ENCODE measurements around the gene SCUBE2.
"Not testable (repeated sequence)": the region's sequence is repeated elsewhere in the genome, so short reads cannot be mapped to it uniquely, and the experiment has no call there.

The SCUBE2 gene

DNA sequence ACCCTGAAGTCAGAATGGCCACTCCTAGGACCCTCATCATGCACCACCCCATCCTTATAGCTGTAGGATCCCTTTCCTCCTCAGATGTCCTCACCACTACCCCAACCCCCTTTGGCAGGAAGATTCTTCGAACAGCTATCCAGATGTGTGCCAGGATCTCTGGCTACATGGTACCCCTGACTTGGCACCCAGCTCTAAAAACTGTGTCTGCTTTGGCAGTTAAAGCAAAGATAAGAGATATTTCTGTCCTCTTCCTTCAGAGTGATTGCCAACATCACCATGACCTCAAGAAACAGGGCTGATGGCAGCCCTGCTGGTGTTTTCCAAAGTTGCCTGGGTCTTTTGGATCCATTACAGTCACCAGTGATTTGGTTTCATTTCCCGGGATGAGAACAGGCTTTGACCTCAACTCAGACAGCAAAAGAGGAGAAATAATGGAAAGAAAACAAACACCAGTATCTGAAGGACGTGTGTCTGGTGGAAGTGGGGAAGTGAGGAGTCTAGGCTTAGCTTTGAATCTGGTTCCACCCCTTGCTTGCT is 83.3 kb downstream of the SCUBE2 start:
- no peak for DNase-seq (ENCODE audit: low spot score)

DNA sequence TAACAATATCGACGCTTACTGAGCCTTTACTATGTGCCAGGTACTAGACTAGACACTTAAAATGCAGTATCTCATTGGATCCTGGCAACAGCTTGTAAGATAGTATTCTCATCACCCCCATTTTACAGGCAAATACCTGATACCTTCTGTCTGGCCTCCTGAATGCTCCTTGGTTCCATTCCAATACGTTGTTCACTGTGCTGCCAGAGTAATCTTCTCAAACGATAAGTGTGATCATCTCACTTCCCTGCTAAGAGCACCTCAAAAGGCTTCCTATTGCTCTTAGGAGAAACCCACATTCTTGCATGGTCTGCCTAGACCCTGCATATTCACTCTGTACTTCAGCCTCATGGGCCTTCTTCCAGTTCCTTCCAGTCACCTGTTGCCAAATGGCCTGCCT is 86.3 kb downstream of the SCUBE2 start:
- DNase-seq (ENCODE audit: low spot score) = no peak

DNA sequence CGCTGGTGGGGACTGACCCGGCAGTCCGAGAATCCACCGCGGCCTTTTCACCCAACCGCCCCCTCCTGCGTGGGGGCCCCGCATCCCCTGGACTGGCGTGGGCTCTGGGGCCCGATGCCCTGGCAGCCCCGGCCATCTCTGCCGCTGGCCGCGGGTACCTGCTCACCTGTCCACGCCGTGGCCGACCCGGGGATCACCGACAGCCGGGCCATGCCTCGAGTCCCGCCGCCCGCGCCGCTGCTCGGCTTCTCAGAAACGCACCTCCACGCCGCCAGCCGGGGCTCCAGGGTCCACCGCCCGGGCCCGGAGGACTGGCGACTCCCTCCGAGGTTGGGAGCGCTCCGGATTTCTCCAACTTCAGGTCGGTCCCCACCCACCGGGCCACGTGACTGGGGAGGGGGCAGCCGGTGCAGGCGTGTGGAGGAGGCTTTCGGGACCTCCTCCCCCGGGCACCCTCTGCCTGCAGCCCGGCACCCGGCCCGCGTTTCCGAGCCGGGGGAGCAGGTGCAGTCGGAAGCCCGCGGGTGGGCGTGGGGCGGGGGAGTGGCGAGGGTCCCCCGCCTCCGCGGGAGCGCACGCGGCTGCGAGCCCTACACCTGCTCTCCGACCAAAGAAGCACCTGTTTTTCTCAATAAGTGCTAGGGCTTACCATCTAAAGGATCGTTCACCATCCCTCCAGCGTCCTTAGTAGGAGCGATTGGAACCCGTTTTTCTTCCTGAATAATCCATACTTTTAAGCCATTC is 87.0 kb downstream of the SCUBE2 start:
- DNase-seq (ENCODE audit: low spot score) = no peak

DNA sequence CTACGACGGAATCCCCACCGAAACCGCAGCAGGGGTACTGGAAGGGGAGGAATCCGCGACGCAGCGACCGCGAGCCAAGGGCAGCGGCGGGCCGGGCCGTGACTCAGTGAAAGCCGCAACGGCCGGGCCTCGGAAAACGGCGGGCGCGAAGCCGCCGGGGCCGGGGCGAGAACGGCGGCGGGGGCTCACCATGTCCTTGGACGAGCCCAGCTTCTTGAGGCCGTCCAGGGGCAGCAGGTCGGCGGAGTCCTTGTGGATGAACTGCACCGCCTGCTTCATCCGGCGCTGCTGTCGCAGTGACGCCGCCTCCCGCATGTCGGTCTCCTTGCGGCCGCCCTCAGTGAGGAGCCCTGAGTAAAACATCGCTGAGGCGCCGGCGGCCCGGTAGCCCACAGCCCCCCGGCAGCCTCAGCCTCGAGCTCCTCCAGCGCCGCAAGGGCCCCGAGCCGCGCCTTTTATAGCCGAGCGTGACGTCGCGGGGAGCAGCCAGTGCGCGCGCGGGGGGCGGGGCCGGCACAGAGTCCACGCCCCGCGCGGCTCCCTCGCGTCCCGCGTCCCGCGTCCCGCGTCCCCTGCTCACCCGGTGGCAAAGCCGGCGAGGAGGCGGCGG is 87.7 kb downstream of the SCUBE2 start, which contains the start of gene NRIP3:
NRIP3 (minus strand) TSS at position 429 of the 610 bp plus-strand sequence; CDS start at position 363, 66 bp downstream.
- DNase-seq (ENCODE audit: low spot score) = peak; percentile 92

DNA sequence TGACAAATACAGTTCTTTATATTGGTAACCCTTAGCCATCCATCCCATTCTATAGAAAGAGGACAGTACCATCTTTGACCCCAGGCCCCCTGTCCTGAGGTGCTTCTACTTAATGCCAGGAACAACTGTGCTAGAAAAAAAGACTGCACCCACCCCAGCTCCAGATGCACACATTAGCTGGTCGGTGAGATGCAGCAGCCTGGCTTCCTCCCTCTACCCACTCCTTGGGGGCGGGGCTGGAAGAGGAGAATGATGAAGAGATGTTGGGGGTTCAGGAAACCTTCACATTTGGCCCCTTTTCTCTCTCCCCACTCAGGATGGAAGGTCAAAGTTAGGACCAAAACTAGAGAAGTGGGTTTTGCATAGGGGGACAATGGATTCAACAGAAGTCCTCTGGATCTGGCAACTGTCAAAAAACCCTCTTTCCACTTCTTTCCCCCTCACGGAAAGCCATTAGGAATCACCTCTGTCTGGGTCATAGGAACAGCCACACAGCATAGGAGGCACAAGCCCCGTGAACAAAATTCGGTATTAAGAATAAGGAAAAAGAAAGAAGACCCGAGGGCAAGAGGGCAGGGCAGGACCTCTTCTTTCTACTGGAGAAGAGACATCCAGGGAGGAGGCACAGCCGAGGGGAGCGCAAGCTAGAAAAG is 88.4 kb downstream of the SCUBE2 start:
- DNase-seq (ENCODE audit: low spot score) = no peak

DNA sequence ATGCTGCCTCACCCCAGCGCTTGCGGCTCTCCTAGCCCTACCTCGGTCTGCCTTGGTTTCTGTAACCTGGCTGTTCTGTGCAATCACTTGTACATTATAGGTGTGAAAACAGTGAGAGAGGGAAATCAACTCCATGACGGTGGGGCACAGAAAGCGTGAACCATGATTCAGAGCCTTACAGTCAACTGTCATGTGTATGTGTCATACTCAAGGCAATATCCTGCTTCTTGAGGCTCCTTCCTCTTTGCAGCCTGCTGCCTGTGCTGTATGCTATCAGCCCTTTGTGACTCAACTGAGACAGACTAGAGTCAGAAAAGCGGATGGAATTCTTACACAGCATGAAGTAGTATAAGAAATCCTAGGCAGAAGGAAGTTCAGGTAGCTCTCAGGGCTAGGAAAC is 89.7 kb downstream of the SCUBE2 start:
- DNase-seq (ENCODE audit: low spot score) = peak; percentile 76

DNA sequence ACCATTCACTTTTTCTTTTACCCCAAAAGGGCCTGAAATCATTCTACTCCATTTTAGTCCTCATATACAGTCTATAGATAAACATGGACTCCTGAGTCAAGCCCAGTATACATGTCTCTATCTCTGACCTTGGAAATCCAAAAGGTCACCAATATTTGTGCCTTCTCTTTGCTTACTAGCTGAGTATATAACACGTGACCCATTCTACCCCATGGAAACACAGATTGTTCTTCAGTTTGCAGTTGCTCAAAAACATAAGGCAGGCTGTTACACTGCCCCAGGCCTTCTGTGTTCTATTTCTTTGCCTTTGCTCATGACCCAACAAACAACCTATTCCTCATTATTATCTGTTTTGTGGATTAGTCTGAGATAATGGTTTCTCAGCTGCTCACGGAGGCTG is 93.4 kb downstream of the SCUBE2 start:
- DNase-seq (ENCODE audit: low spot score) = no peak

DNA sequence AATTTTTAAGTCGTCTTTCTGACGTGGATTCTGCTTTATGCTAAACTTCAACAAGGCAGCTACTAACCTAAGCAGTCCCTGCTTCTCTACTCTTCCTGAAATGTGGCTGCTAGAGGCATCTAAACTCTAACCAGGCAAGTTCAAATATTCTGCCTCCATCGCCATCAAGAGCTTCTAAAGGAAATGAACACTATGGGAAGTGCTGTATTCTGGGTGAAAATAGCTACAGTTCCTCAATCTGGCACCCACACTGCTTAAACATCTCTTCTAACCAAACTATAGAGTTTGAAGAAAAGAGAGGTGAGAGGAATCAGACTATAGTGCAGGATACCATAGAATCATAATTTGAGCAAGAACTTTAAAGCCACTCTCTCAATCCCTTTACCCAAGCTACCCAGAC is 93.9 kb downstream of the SCUBE2 start:
- no peak for DNase-seq (ENCODE audit: low spot score)

DNA sequence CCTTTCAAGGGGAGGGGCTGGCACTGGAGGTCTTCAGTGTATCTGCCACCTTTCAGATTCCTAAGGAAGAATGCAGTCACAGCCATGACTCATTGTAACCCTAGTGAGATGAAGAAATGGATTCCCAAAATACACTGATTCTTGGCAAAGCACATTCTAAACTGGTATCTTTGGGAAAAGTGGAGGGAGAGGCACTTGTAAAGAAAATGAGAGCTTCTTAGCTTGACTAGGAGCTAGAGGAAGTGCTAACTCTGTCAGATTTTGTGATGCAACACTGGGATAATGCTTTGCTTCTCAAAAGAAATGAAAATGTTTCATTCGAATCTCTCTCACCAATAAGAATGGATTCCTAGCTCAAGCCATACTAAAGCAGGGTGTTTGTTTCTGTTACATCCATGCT is 101.9 kb downstream of the SCUBE2 start:
- DNase-seq (ENCODE audit: low spot score) = peak; percentile 71

DNA sequence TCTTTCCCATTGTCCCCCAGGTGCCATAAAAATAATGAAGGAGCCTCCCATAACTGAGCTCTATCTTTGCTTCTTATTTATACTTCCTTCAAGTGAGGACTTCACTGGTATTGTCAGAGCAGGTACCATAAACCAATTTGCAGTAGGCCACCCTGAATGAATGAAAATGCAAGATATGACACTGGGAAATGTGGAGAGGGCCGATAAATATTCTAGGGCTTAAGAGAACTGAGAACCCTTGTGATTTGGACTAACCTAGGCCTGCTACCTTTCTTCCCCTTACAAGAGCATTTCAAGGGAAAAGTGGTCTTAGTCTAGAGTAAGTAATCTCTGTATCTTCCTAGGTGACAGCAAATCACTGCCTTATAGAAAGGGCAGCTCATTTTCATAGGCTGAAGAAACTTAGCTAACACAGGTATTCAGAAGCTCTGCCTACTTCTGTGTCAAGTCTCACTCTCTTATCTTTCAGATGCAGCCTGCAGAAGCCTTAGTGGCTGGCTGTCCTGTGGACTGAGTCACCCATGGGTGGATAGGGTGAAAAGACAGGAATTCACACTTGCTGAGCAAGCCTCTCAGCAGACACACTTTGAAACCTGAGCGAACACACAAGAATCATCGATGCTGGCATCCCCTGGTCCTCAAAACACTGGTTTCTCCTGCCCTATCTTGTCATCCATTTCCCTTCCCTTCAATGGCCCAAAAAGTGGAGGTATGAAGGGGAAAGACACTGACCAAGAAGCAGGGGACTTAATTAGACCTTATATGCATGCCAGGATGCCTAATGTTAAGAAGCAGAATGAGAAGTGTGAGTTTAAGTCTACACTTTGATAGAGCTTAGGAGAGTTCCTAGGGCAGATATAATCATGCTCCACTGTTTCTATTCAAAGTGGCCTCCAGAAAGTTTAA is 102.8 kb downstream of the SCUBE2 start:
- peak; percentile 52 for DNase-seq (ENCODE audit: low spot score)

DNA sequence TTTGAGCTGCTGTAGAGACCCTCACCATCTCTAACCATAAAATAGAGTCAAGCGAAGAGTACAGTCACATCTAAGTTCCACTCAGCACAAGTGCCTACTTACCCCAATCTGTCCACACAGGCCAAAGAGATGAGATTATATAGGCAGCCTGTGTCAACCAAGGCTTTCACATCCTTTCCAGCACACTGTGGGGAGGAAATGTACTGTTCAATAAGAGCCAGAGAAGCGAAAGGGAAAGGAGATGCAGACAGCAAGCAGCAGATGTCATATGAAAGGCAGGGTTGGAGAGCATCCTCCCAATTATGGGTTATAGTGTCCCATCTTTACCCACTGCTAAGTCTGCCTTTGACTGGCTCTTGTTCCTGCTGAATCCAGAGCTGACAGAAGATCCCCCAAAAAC is 104.0 kb downstream of the SCUBE2 start:
- DNase-seq (ENCODE audit: low spot score) = no peak

DNA sequence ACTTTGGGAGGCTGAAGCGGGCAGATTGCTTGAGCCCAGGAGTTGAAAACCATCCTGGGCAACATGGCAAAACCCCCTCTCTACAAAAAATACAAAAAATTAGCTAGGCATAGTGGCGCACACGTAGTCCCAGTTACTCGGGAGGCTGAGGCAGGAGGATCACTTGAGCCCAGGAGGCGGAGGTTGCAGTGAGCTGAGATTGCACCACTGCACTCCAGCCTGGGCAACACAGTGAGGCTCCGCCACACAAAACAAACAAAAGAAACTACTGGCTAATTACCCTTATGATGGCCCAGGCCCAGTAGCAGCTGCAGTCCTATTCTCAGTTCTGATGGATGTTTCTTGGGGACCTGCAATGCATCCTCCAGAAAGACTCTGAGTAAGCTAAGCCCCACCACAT is 104.6 kb downstream of the SCUBE2 start:
- not testable (repeated sequence) for DNase-seq (ENCODE audit: low spot score)

DNA sequence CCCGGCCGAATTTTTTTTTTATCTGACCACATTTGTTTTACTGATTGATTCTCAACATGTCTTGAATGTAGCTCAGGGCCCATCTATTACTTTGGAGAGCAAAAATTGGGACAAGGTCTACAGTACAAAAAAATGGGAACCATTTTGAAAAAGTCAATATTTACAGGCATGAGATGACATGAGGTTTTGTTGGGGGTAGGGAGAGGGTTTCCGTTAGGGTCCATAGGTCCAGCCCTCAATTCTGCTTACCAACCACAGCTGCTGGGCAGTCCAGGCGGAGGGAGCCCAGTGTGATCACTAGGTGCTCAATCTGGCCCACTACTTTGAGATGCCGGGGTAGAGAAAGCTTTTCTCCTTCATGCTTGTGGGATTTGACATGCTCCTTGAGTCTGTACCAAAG is 105.9 kb downstream of the SCUBE2 start:
- DNase-seq (ENCODE audit: low spot score) = no peak

DNA sequence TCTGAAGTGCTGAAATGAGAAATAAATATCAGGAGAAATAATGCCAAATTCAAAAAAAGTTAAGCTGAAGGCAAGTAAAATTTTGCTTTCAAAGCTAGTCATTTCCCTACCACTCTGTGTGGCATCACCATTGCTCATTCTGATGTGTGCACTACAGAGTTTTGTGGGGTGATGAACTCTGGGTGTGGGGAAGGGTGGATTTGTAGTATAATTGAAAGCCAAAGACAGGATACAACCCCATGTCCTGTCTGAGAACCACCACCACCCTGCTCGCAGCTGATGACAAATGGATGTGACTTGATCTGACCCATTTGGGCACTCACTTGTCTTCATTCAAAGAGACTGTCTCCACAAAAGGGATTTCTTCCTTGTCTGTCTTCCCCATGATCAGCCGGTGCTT is 107.8 kb downstream of the SCUBE2 start:
- DNase-seq (ENCODE audit: low spot score) = no peak

DNA sequence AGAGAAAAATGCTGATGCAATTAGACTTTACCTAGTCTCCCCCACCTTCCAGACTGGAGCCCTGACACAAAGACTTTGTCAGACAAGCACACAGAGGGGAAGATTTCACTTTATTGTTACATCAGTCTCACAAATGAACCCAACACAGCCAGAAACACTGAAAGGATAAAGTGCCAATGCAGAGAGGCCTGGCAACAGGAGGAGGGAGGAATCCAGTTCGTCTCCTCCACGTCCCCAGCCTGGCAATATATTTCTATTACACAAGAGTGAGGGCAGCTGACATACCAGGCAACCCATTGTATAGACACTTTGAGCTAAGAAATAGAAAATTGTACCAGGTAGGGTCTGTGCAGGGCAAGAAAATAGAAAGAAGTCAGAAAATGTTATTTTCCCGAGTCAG is 110.9 kb downstream of the SCUBE2 start:
- no peak for DNase-seq (ENCODE audit: low spot score)

DNA sequence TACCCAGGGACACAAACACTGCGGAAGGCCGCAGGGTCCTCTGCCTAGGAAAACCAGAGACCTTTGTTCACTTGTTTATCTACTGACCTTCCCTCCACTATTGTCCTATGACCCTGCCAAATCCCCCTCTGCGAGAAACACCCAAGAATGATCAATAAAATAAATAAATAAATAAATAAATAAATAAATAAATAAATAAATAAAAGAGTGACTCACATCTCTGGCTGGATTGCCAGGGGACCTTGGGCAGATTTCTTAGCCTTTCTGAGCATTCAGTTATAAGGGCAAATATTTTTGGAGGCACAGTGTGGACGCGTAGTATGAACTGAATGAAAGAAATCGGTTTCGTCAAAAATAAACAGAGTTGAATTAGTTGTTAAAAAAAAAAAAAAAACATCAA is 112.0 kb downstream of the SCUBE2 start:
- not testable (repeated sequence) for DNase-seq (ENCODE audit: low spot score)

DNA sequence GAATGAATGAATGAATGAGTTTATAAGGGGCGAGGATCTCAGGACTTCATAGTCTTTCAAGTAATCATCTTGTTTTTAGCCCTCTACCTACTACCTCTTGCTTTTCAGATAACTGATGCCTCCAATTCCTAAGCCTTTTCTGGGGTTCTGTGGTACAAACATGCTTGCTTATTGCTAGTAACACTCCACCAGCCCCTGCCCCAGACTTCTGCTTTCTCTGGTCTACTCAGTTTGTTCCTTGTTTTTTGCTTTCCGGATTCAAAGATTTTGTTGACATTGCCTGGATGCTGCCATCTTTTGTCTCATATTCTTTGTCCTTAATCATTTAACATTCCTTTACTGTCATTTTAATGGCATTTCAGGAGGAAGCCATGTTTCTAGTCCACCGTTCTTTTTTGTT is 118.3 kb downstream of the SCUBE2 start:
- no peak for DNase-seq (ENCODE audit: low spot score)

DNA sequence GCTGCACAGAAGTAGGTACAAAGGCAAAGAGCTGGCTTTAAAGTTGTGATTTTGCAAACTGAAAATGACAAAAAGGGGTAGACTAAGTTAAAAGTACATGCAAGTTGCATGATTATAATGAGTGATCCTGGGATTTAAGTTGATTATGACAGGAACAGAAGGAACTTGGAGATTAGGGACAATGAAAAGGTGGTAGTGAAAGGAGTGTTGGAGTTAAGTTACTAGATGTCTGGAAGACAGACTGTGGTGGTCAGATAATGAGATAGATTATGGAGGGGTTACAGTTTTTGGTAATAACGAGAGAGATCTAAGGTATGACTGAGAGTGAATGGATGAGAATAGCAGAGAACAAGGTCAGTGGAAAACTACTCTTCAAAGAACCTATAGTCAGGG is 119.5 kb downstream of the SCUBE2 start:
- DNase-seq (ENCODE audit: low spot score) = no peak

DNA sequence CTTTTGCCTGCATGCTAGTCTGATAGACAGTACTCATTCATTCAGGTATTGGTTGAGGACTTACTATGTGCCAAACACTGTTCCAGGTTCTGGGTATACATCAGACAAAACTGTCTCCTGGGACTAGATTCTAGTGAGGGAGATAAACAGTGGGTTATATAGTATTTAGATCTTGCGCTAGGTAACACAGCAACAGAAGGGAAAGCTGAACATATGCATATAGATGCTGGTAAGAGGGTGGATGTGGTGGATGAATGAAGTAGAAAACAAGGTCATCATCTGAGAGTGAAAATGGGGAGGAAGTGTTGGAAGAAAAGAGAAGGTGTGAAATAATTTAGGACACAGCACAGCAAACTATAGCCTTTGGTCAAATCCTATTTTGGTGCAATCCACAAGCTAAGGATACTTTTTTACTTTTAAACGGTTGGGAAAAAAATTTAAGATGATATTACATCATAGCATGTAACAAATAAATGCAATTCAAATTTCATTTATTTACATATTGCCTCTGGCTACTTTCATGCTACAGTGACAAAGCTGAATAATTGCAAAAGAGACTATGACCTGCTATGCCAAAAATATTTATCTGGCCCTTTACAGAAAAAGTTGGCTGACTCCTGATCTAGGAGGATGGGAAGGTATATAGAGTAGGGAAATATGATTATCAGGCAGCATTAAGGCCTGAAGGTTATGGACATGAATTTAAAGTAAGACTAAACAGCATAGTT is 120.0 kb downstream of the SCUBE2 start:
- DNase-seq (ENCODE audit: low spot score) = no peak

Measured in AG20443 (cell line).